Activated T-cell treated with anti-CD3 and anti-CD28 coated beads for 4 hours (primary cell): ENCODE measurements around the gene NLRC5.
A peak's percentile ranks its signal among the peaks of the same experiment; 100 is the strongest.

Experiments
- DNase-seq: peaks from one replicate; pipeline ENCODE4 v3.0.0-alpha.2; 2020

The NLRC5 gene

GRCh38 chr16:57026778-57027062 lies 37.4 kb downstream of the NLRC5 start:
- no peak for DNase-seq

DNA sequence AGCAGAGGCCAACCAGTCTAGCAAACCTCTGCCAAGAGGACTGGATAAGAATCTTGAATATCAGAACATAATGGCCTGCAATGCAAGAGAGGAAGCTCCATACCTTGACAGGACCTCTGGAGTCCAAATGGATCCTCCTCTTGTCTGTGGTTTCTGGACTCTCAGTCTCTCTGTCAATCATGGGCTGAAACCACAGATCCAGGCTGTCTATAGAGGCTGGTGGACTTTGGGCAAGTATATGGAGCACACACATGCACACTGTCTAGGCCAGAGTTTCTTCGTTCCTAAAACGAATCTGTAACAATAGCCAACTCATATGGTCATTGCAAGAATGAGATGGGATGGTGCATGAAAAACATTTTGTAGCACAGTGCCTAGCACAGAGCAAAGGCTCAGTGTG lies 37.7 kb downstream of the NLRC5 start:
- no peak for DNase-seq

DNA sequence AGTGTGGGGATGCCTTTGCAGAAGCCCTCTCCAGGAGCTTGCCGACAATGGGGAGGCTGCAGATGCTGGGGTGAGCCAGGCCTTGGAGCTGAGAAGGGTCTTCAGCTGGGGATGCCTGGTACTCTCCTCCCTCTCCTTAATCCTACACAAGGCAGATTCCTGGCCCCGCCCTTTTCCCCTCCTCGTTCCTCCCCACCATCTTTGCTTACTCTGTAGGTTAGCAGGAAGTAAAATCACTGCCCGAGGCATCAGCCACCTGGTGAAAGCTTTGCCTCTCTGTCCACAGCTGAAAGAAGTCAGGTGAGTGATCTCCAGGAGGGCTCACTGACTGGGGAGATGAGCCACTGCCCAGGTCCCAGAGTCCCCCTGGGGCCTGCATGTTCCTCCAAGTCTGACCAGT lies 38.7 kb downstream of the NLRC5 start:
- DNase-seq, result no peak

GRCh38 chr16:57029161-57030160 lies 40.1 kb downstream of the NLRC5 start:
- DNase-seq, result no peak

GRCh38 chr16:57030346-57030902 lies 41.1 kb downstream of the NLRC5 start:
- DNase-seq, result no peak

- DNase-seq, result no peak
These were observed 41.8 kb downstream of the NLRC5 start for GRCh38 chr16:57031156-57031555.

DNA sequence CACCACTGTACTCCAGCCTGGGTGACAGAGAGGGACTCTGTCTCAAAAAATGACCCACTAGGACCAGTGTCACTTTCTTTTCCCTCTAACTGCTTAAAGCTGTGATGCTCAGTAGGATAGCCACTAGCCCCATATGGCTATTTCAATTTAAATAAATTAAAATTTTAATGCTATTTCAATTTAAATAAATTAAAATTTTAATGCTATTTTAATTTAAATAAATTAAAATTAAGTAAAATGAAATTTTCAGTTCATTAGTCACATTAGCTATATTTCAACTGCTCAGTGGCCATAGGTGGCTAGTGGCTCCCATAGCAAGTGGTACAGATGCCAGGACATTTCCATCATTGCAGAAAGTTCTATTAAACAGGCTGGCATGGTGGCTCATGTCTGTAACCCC lies 43.0 kb downstream of the NLRC5 start:
- DNase-seq, result no peak

DNA sequence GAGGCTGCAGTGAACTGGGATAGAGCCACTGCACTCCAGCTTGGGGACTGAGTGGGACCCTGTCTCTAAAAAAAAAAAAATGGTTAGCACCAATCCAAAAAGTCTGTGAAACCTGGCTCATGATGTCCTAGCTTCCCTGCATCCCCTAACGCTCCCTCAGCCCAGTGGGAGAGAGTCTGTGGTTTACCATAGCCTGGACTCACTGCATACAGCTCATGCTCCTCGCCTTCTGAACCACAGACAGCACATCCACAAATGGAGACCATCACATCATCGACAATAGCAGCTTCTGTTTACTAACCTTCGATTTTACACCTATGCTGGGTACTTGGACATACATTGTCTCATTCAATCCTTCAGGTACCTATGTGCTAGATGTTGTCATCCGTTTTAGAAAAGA lies 43.6 kb downstream of the NLRC5 start:
- DNase-seq, result no peak

DNA sequence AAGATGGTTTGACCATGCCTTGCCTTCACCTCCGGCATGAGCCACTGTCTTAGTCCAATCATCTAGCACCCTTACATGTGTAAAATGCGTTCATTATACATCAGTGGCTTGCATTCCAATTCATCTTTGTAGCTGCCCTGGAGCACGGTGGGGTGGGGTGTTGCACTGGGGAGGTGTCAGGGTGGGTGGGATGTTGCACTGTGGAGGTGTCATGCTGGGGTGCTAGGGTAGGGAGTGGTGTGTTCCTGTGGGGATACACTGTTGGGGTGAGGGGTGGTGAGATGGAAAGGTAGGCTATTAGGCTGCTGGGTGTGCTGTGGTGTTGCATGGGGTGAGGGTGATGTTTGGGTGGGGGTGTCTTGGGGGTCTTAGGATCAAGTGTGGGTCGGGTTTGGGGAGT lies 47.0 kb downstream of the NLRC5 start:
- no peak for DNase-seq

- no peak for DNase-seq
These were observed 47.6 kb downstream of the NLRC5 start for GRCh38 chr16:57036945-57037344.

- no peak for DNase-seq
These were observed 48.8 kb downstream of the NLRC5 start for GRCh38 chr16:57038166-57038565.

DNA sequence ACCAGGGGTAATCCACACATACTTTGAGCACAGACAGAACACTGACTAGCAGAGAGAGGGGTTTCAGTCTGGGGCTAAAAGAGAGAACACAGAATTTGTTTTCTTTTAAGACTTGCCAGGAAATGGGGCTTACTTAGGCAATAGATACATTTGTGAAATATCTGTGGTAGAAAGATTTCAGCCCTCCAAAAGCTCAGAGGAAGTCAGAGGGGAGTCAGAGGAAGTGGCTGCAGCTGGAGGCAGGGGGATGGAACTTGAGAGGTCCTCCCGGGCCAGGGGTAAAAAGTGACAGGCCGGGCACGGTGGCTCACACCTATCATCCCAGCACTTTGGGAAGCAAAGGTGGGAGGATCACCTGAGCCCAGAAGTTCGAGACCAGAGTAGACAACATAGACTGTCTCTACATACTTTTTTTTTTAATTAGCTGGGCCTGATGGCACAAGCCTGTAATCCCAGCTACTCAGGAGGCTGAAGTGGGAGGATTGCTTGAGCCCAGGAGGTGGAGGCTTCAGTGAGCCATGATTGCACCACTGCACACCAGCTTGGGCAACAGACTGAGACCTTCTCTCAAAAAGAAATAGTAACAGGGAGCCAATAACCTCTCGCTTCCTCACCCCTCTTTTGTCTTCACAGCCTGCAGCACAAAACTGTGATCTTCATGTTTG lies 49.9 kb downstream of the NLRC5 start:
- no peak for DNase-seq

GRCh38 chr16:57041182-57042156 lies 52.1 kb downstream of the NLRC5 start:
- DNase-seq, result peak; percentile 73

GRCh38 chr16:57042157-57043111 lies 53.1 kb downstream of the NLRC5 start:
- DNase-seq, result peak; percentile 70

- no peak for DNase-seq
These were observed 53.9 kb downstream of the NLRC5 start for GRCh38 chr16:57043248-57043647.

GRCh38 chr16:57044931-57045693 lies 55.8 kb downstream of the NLRC5 start:
- DNase-seq, result no peak

- no peak for DNase-seq
These were observed 56.5 kb downstream of the NLRC5 start for GRCh38 chr16:57045694-57046381.

- DNase-seq, result no peak
These were observed 58.7 kb downstream of the NLRC5 start for GRCh38 chr16:57048095-57048494.

- DNase-seq, result no peak
These were observed 60.3 kb downstream of the NLRC5 start for GRCh38 chr16:57049678-57050077.

DNA sequence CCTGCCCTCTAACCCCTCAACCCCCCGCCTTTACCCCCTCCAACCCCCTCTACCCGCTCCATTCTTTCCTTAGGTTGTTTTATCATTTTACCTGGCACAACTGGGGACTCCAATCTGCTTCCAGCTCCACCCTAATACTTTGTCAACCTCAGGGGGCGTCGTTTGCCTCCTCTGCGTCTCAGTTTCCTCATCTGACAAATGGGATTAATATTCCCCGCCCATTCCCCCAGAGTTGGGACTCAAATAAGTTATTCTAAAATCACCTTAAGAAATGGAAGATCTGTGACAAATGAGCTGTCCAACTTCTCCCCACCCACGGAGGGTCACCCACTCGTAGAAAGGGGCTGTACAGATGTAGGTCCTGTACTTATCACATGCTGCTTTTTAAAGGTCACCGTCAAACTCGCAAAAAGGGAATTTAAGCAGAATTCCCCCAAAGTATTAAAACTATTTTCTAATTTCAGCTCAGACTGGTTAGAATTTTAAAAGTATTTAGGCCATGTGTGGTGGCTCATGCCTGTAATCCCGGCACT lies 62.4 kb downstream of the NLRC5 start:
- DNase-seq, result no peak
